B cell (primary cell): ENCODE measurements around the gene TCF15. TPM values are rescaled to one million over a fixed set of nuclear protein-coding genes. Genes with fewer than 3 reads are reported as not detected.

Source experiments
- ATAC-seq: fragments of 200-7000 bp; cut with Tn5 transposase; one replicate; pipeline ENCODE4 v1.10.0; 2021; ENCODE audit warnings: low read depth, mild to moderate bottlenecking, moderate number of reproducible peaks, moderate library complexity
- CTCF ChIA-PET: fragments of 350-600 bp; sonication (Branson Sonifier 250); formaldehyde crosslinking; loops from one replicate; lab custom pipeline; 2021; ENCODE audit warnings: antibody characterized with exemption, inconsistent platforms; lab: Charles Lee
- POLR2A ChIA-PET: fragments of 350-600 bp; sonication (Branson Sonifier 250); formaldehyde crosslinking; loops from one replicate; lab custom pipeline; 2021; ENCODE audit warnings: antibody characterized with exemption; lab: Charles Lee
- DNase-seq: peaks from one replicate; pipeline ENCODE4 v3.0.0; 2013
- H2AFZ ChIP-seq: 2 replicates; pipeline ENCODE4 v1.6.1; 2012; ENCODE audit warnings: mild to moderate bottlenecking, low read depth, low read length; ENCODE audit not compliant: insufficient read depth, poor library complexity, severe bottlenecking
- H3K27ac ChIP-seq, 2 donors: 1 replicate in 1 of 2; 2 replicates in 1 of 2; pipeline ENCODE4 v1.5.1; 2012 to 2013; ENCODE audit warnings: low read length in 2 of 2, mild to moderate bottlenecking in 2 of 2, moderate library complexity in 1 of 2
- H3K27me3 ChIP-seq, 4 experiments: fragments of 200-600 bp in 1 of 4; sonication (generic) in 1 of 4; replicated peaks in 1 of 4; 1 replicate in 2 of 4; 2 replicates in 2 of 4; pipeline versions ENCODE4 v1.6.1 to v1.7.0; 2013 to 2016; ENCODE audit warnings: low read length in 3 of 4, mild to moderate bottlenecking in 2 of 4, mixed read lengths in 1 of 4, moderate library complexity in 1 of 4; ENCODE audit not compliant: insufficient read depth in 4 of 4, control insufficient read depth in 3 of 4; ENCODE audit errors: control extremely low read depth in 1 of 4
- H3K36me3 ChIP-seq, 2 experiments: replicated peaks in 1 of 2; 1 replicate in 1 of 2; 2 replicates in 1 of 2; pipeline versions ENCODE4 v1.6.1 to v1.7.1; 2013; ENCODE audit warnings: low read length in 1 of 2; ENCODE audit not compliant: insufficient read depth in 2 of 2, control insufficient read depth in 1 of 2; ENCODE audit errors: control extremely low read depth in 1 of 2, extremely low read depth in 1 of 2
- H3K4me1 ChIP-seq, 2 donors: fragments of 200-600 bp in 1 of 2; sonication (generic) in 1 of 2; 1 replicate in 1 of 2; 2 replicates in 1 of 2; pipeline versions ENCODE4 v1.5.1 to v1.6.1; 2013 to 2017; ENCODE audit warnings: low read length in 2 of 2; ENCODE audit not compliant: control insufficient read depth in 2 of 2, insufficient read depth in 2 of 2
- H3K4me2 ChIP-seq: replicated peaks from 2 replicates; pipeline ENCODE3; 2012; ENCODE audit warnings: mild to moderate bottlenecking, low read depth, low read length; ENCODE audit not compliant: poor library complexity, severe bottlenecking
- H3K4me3 ChIP-seq, 5 experiments: fragments of 200-600 bp in 1 of 5; sonication (generic) in 1 of 5; 1 replicate in 3 of 5; 2 replicates in 2 of 5; pipeline versions ENCODE4 v1.5.1 to v1.7.0; 2011 to 2016; ENCODE audit warnings: low read length in 4 of 5, mild to moderate bottlenecking in 4 of 5, low read depth in 2 of 5, control low read depth in 1 of 5, moderate library complexity in 1 of 5; ENCODE audit not compliant: insufficient read depth in 1 of 5; ENCODE audit errors: control extremely low read depth in 1 of 5, extremely low read depth in 1 of 5
- H3K79me2 ChIP-seq: fragments of 200-600 bp; sonication (generic); one replicate; pipeline ENCODE4 v1.6.0; 2016; ENCODE audit warnings: low read length; ENCODE audit not compliant: control insufficient read depth, insufficient read depth
- H3K9ac ChIP-seq: fragments of 200-600 bp; sonication (generic); 2 replicates; pipeline ENCODE4 v1.6.1; 2017; ENCODE audit warnings: mild to moderate bottlenecking, low read length, moderate library complexity
- H3K9me3 ChIP-seq, 3 donors: one replicate each; pipeline versions ENCODE4 v1.6.1 to v1.7.1; 2013; ENCODE audit warnings: low read length in 2 of 3; ENCODE audit not compliant: control insufficient read depth in 2 of 3, insufficient read depth in 1 of 3; ENCODE audit errors: control extremely low read depth in 1 of 3
- H4K20me1 ChIP-seq: 2 replicates; pipeline ENCODE4 v1.6.0; 2012; ENCODE audit warnings: mild to moderate bottlenecking, low read length; ENCODE audit not compliant: insufficient read depth, control insufficient read depth, poor library complexity, severe bottlenecking
- H3K27ac Mint-ChIP-seq: one replicate; pipeline ENCODE4 v1.8.0; 2021; ENCODE audit warnings: mixed read lengths
- H3K27me3 Mint-ChIP-seq: one replicate; pipeline ENCODE4 v1.8.0; 2021; ENCODE audit warnings: mixed read lengths
- H3K4me1 Mint-ChIP-seq: one replicate; pipeline ENCODE4 v1.8.0; 2021; ENCODE audit warnings: mixed read lengths
- H3K4me3 Mint-ChIP-seq: one replicate; pipeline ENCODE4 v1.8.0; 2021; ENCODE audit warnings: mixed read lengths
- H3K9me3 Mint-ChIP-seq: one replicate; pipeline ENCODE4 v1.8.0; 2022; ENCODE audit warnings: mixed read lengths; ENCODE audit not compliant: insufficient read depth
- EZH2 ChIP-seq: IDR thresholded peaks from 2 replicates; pipeline ENCODE4 v1.6.1; 2012; ENCODE audit warnings: borderline replicate concordance, low read depth, mild to moderate bottlenecking, moderate library complexity, low read length; ENCODE audit not compliant: insufficient read depth, poor library complexity, severe bottlenecking
- WGBS: methylation state at CpG from one replicate; pipeline ENCODE4 v1.1.5; 2013; ENCODE audit warnings: missing lambda C conversion rate; ENCODE audit not compliant: insufficient coverage; 5-methylcytosine and 5-hydroxymethylcytosine counted together
- intact Hi-C: fragments of 100-400 bp; cut with micrococcal nuclease; formaldehyde crosslinking; loops from one replicate; pipeline ENCODE4 v1.10.0; 2022
- polyA plus RNA-seq: library from polyadenylated mRNA; depleted of rRNA; stranded (reverse); fragments of >200 nt; gene quantifications from 2 replicates; pipeline ENCODE4 v1.2.3, GENCODE V29; 2012
- total RNA-seq, 2 donors: library from RNA; stranded (reverse); fragments of 120-200 nt in 1 of 2; gene quantifications; 1 replicate in 1 of 2; 2 replicates in 1 of 2; pipeline versions ENCODE4 v1.2.3 to v1.2.4, GENCODE V29; 2013 to 2022
- TF ChIP-seq, protein P1 (sequence below): fragments of 200-600 bp; IDR thresholded peaks from one replicate; pipeline ENCODE4 v1.8.0; 2022; ENCODE audit warnings: antibody characterized with exemption, mild to moderate bottlenecking

Gene TCF15
- total and polyA plus RNA-seq, 2 donors (not counting 1 experiment from before 2014, with no cell fraction given) = not detected

- Histone ChIP-seq H3K79me2 (no peaks in the 10 kb centered on the region), H2AFZ (no peak overlapping the region), H3K9me3 (peaks cover 0 to 4% (median 0%) of the 10 kb centered on the region in 3 donors), H3K36me3 (peaks cover 0 to 4% of the 10 kb centered on the region in 2 experiments), H3K4me3 (no peak overlapping the region), H4K20me1 (no peaks in the 10 kb centered on the region), H3K4me1 (peaks cover 7 to 11% of the 10 kb centered on the region in 2 donors), H3K9ac (no peak overlapping the region), H3K4me2 (no peak overlapping the region), H3K27ac (no peak overlapping the region), H3K27me3 (peaks cover 0 to 23% (median 9%) of the 10 kb centered on the region in 4 experiments)
- Mint-ChIP-seq H3K9me3 (no peaks in the 10 kb centered on the region), H3K27ac (no peak overlapping the region), H3K4me3 (no peak overlapping the region), H3K4me1 (peaks cover 9% of the 10 kb centered on the region), H3K27me3 (peaks cover 16% of the 10 kb centered on the region)
- ChIA-PET POLR2A (no interaction called here), CTCF (interaction anchor here (0.5 to 2.6 kb wide), 4 partner anchors 9 to 292 kb away, joined by 4 to 13 read pairs (median 6); no protein-coding TSS in a partner anchor)
- 100% methylated on average over 2 of the region's 2 CpGs for WGBS
- intact Hi-C loops = no loop called here
- no peak for ATAC-seq
- TF ChIP-seq, protein P1, sequence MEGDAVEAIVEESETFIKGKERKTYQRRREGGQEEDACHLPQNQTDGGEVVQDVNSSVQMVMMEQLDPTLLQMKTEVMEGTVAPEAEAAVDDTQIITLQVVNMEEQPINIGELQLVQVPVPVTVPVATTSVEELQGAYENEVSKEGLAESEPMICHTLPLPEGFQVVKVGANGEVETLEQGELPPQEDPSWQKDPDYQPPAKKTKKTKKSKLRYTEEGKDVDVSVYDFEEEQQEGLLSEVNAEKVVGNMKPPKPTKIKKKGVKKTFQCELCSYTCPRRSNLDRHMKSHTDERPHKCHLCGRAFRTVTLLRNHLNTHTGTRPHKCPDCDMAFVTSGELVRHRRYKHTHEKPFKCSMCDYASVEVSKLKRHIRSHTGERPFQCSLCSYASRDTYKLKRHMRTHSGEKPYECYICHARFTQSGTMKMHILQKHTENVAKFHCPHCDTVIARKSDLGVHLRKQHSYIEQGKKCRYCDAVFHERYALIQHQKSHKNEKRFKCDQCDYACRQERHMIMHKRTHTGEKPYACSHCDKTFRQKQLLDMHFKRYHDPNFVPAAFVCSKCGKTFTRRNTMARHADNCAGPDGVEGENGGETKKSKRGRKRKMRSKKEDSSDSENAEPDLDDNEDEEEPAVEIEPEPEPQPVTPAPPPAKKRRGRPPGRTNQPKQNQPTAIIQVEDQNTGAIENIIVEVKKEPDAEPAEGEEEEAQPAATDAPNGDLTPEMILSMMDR = no peak
- no peak for TF ChIP-seq EZH2
- DNase-seq = no peak
These were observed 36.7 kb upstream of the TCF15 start for GRCh38 chr20:646868-647233.

GRCh38 chr20:646107-646867 is 36.2 kb upstream of the TCF15 start:
- no peak for ATAC-seq
- Histone ChIP-seq H3K36me3 (peaks cover 0 to 4% of the 10 kb centered on the region in 2 experiments), H2AFZ (no peak overlapping the region), H3K4me2 (no peak overlapping the region), H3K27me3 (peaks cover 0 to 23% (median 9%) of the 10 kb centered on the region in 4 experiments), H3K9ac (no peak overlapping the region), H3K4me1 (peaks cover 7 to 11% of the 10 kb centered on the region in 2 donors), H4K20me1 (no peaks in the 10 kb centered on the region), H3K79me2 (no peaks in the 10 kb centered on the region), H3K9me3 (peaks cover 0 to 4% (median 0%) of the 10 kb centered on the region in 3 donors), H3K27ac (no peak overlapping the region), H3K4me3 (no peak overlapping the region)
- Mint-ChIP-seq H3K9me3 (no peaks in the 10 kb centered on the region), H3K4me3 (no peak overlapping the region), H3K27ac (no peak overlapping the region), H3K4me1 (peaks cover 8% of the 10 kb centered on the region), H3K27me3 (peaks cover 19% of the 10 kb centered on the region)
- WGBS = 93% methylated on average over 10 of the region's 10 CpGs
- CTCF ChIA-PET = interaction anchor here (0.6 to 2.6 kb wide), 17 partner anchors 8 to 299 kb away, joined by 3 to 13 read pairs (median 4); partner anchors contain the start of gene NRSN2
- DNase-seq = no peak
- POLR2A ChIA-PET = no interaction called here
- intact Hi-C loops = no loop called here
- no peak for TF ChIP-seq EZH2
- TF ChIP-seq, protein P1 = no peak
